SK-N-SH treated with all-trans-retinoic acid at 6 μM for 48 hours (cell line): ENCODE measurements around the gene C11orf86.

Experiments used
- ATAC-seq: fragments of 200-7000 bp; cut with Tn5 transposase; 3 replicates; pipeline ENCODE4 v1.9.1; 2020; ENCODE audit warnings: mild to moderate bottlenecking, moderate library complexity
- ARNTL ChIP-seq: fragments of 450-650 bp; formaldehyde crosslinking; IDR thresholded peaks from 2 replicates; pipeline ENCODE4 v1.5.0; 2020; ENCODE audit warnings: low read depth, mild to moderate bottlenecking, moderate library complexity, borderline replicate concordance
- BACH2 ChIP-seq: fragments of 250-450 bp; sonication (Bioruptor Pico); IDR thresholded peaks from 2 replicates; pipeline ENCODE4 v1.9.0; 2021; ENCODE audit warnings: mild to moderate bottlenecking, borderline replicate concordance
- CSDC2 ChIP-seq: fragments of 250-450 bp; sonication (Bioruptor Pico); IDR thresholded peaks from 2 replicates; pipeline ENCODE4 v1.5.0; 2020; ENCODE audit warnings: mild to moderate bottlenecking, moderate library complexity
- ESRRG ChIP-seq: fragments of 250-450 bp; sonication (Bioruptor Pico); IDR thresholded peaks from 2 replicates; pipeline ENCODE4 v1.6.1; 2021; ENCODE audit warnings: mild to moderate bottlenecking
- GLIS3 ChIP-seq: fragments of 250-450 bp; sonication (Bioruptor Pico); IDR thresholded peaks from 2 replicates; pipeline ENCODE4 v1.5.0; 2020; ENCODE audit warnings: mild to moderate bottlenecking, moderate library complexity
- ISL1 ChIP-seq: fragments of 250-450 bp; sonication (Bioruptor Pico); IDR thresholded peaks from 2 replicates; pipeline ENCODE4 v2.1.2; 2022; ENCODE audit warnings: mild to moderate bottlenecking, moderate library complexity
- OSR1 ChIP-seq: fragments of 250-450 bp; sonication (Bioruptor Pico); IDR thresholded peaks from 2 replicates; pipeline ENCODE4 v1.8.0; 2022; ENCODE audit warnings: moderate library complexity, mild to moderate bottlenecking, inconsistent platforms
- PPARA ChIP-seq: fragments of 250-450 bp; sonication (Bioruptor Pico); IDR thresholded peaks from 2 replicates; pipeline ENCODE4 v1.5.0; 2020; ENCODE audit warnings: mild to moderate bottlenecking, borderline replicate concordance
- RARB ChIP-seq: fragments of 250-450 bp; sonication (Bioruptor Pico); IDR thresholded peaks from 2 replicates; pipeline ENCODE4 v1.8.0; 2021; ENCODE audit warnings: mild to moderate bottlenecking, moderate library complexity
- TCF4 ChIP-seq: fragments of 250-450 bp; sonication (Bioruptor Pico); IDR thresholded peaks from 2 replicates; pipeline ENCODE4 v1.8.0; 2021; ENCODE audit warnings: mild to moderate bottlenecking, moderate library complexity, borderline replicate concordance
- TOX ChIP-seq: fragments of 250-450 bp; sonication (Bioruptor Pico); IDR thresholded peaks from 2 replicates; pipeline ENCODE4 v1.8.0; 2021; ENCODE audit warnings: mild to moderate bottlenecking, moderate library complexity, borderline replicate concordance
- ZC3H10 ChIP-seq: fragments of 250-450 bp; sonication (Bioruptor Pico); IDR thresholded peaks from 2 replicates; pipeline ENCODE4 v1.5.1; 2021; ENCODE audit warnings: mild to moderate bottlenecking, moderate library complexity
- ZFP3 ChIP-seq: fragments of 250-450 bp; sonication (Bioruptor Pico); IDR thresholded peaks from 2 replicates; pipeline ENCODE4 v1.5.0; 2020; ENCODE audit warnings: mild to moderate bottlenecking, moderate library complexity
- ZFP30 ChIP-seq: fragments of 450-650 bp; formaldehyde crosslinking; IDR thresholded peaks from 2 replicates; pipeline ENCODE4 v1.5.0; 2022; ENCODE audit warnings: mild to moderate bottlenecking, moderate library complexity
- ZNF565 ChIP-seq: fragments of 450-650 bp; formaldehyde crosslinking; conservative IDR thresholded peaks from 2 replicates; pipeline ENCODE4 v1.5.0; 2020; ENCODE audit warnings: low read depth, mild to moderate bottlenecking, moderate library complexity
- ZNF8 ChIP-seq: fragments of 450-650 bp; formaldehyde crosslinking; IDR thresholded peaks from 2 replicates; pipeline ENCODE4 v1.5.0; 2020; ENCODE audit warnings: mild to moderate bottlenecking, moderate library complexity
- TF ChIP-seq, protein P1 (sequence below): fragments of 250-450 bp; sonication (Bioruptor Pico); IDR thresholded peaks from 2 replicates; pipeline ENCODE4 v1.8.0; 2020; ENCODE audit warnings: mild to moderate bottlenecking, moderate library complexity, borderline replicate concordance
- TF ChIP-seq, protein P2 (sequence below): fragments of 250-450 bp; sonication (Bioruptor Pico); IDR thresholded peaks from 2 replicates; pipeline ENCODE4 v1.5.0; 2020; ENCODE audit warnings: mild to moderate bottlenecking, moderate library complexity
- TF ChIP-seq, protein P3 (sequence below): fragments of 250-450 bp; sonication (Bioruptor Pico); IDR thresholded peaks from 2 replicates; pipeline ENCODE4 v1.5.1; 2020; ENCODE audit warnings: low read depth, mild to moderate bottlenecking, moderate library complexity
- TF ChIP-seq, protein P4 (sequence below): fragments of 250-450 bp; sonication (Bioruptor Pico); IDR thresholded peaks from 2 replicates; pipeline ENCODE4 v1.5.1; 2021; ENCODE audit warnings: mild to moderate bottlenecking, moderate library complexity
- TF ChIP-seq, protein P5 (sequence below): fragments of 250-450 bp; sonication (Bioruptor Pico); IDR thresholded peaks from 2 replicates; pipeline ENCODE4 v1.8.0; 2021; ENCODE audit warnings: low read depth, mild to moderate bottlenecking, moderate library complexity, borderline replicate concordance

C11orf86 gene

DNA sequence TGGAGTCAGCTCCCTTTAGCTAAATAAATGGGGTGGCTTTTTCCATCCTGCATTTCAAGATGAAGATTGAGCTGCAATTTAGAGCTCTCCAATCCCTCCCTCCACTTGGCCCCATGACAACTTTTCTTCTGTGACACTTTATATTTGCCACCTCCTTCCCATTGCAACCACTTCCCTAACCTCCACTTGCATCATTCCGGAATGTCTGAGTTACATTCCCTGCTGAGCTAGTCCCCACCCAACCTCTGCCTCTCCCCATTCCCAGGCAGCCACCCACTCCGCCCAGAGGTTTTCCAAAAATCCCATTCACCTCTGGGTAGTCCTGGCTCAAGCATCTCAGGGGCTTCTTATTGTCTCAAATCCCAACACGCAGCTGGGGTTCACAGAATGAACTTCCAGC is 41.6 kb upstream of the C11orf86 start:
- no peak for TF ChIP-seq GLIS3 (CRISPR knock-in tag)

DNA sequence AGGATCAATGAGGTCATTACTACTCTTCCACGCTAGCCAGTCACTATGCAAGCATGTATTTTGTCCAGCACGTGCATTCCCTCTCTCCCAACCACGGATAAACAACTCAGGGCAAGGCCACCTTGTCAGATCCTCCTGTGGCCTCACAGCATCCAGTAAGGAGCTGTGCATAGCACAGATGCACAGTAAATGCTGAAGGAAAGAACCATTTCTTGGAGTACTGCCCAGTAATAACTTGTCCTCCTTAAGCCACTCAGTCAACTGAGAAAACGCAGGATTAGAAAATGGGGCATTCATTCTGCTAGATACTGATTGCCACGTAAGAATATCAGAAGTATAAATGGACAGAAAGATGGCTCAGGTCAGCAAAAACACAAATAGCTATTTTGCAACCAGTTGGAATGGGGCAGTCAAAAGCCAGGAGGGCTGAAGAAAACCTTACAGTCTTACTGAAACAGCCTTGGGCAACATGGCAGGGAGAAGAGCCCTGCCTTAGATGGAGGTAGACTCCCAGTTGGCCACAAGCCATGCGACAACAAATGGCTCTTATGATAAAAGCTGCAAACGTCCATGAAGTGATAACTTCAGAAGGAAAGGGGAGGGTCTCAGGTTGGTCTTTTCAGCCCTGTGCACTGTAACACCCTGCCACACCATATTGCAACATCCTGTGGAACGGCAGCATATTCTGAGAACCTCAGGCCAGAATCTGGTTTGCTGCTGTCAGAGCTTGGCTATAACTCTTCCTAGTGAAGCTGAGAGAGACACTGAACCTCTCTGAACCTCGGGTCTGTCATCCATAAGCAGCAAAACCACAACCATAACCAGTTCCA is 39.9 kb upstream of the C11orf86 start:
- no peak for ATAC-seq
- no peak for TF ChIP-seq GLIS3 (CRISPR knock-in tag)
- TF ChIP-seq, protein P1, sequence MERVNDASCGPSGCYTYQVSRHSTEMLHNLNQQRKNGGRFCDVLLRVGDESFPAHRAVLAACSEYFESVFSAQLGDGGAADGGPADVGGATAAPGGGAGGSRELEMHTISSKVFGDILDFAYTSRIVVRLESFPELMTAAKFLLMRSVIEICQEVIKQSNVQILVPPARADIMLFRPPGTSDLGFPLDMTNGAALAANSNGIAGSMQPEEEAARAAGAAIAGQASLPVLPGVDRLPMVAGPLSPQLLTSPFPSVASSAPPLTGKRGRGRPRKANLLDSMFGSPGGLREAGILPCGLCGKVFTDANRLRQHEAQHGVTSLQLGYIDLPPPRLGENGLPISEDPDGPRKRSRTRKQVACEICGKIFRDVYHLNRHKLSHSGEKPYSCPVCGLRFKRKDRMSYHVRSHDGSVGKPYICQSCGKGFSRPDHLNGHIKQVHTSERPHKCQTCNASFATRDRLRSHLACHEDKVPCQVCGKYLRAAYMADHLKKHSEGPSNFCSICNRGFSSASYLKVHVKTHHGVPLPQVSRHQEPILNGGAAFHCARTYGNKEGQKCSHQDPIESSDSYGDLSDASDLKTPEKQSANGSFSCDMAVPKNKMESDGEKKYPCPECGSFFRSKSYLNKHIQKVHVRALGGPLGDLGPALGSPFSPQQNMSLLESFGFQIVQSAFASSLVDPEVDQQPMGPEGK (CRISPR knock-in tag) = no peak
- TF ChIP-seq ESRRG (CRISPR knock-in tag) = no peak
- no peak for TF ChIP-seq ISL1 (CRISPR knock-in tag)
- TF ChIP-seq CSDC2 (CRISPR knock-in tag) = no peak
- no peak for TF ChIP-seq ZNF565 (CRISPR knock-in tag)
- no peak for TF ChIP-seq ZFP3 (CRISPR knock-in tag)
- TF ChIP-seq, protein P2, sequence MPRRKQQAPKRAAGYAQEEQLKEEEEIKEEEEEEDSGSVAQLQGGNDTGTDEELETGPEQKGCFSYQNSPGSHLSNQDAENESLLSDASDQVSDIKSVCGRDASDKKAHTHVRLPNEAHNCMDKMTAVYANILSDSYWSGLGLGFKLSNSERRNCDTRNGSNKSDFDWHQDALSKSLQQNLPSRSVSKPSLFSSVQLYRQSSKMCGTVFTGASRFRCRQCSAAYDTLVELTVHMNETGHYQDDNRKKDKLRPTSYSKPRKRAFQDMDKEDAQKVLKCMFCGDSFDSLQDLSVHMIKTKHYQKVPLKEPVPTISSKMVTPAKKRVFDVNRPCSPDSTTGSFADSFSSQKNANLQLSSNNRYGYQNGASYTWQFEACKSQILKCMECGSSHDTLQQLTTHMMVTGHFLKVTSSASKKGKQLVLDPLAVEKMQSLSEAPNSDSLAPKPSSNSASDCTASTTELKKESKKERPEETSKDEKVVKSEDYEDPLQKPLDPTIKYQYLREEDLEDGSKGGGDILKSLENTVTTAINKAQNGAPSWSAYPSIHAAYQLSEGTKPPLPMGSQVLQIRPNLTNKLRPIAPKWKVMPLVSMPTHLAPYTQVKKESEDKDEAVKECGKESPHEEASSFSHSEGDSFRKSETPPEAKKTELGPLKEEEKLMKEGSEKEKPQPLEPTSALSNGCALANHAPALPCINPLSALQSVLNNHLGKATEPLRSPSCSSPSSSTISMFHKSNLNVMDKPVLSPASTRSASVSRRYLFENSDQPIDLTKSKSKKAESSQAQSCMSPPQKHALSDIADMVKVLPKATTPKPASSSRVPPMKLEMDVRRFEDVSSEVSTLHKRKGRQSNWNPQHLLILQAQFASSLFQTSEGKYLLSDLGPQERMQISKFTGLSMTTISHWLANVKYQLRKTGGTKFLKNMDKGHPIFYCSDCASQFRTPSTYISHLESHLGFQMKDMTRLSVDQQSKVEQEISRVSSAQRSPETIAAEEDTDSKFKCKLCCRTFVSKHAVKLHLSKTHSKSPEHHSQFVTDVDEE (CRISPR knock-in tag) = no peak
- TF ChIP-seq PPARA (CRISPR knock-in tag) = no peak
- TF ChIP-seq, protein P3, sequence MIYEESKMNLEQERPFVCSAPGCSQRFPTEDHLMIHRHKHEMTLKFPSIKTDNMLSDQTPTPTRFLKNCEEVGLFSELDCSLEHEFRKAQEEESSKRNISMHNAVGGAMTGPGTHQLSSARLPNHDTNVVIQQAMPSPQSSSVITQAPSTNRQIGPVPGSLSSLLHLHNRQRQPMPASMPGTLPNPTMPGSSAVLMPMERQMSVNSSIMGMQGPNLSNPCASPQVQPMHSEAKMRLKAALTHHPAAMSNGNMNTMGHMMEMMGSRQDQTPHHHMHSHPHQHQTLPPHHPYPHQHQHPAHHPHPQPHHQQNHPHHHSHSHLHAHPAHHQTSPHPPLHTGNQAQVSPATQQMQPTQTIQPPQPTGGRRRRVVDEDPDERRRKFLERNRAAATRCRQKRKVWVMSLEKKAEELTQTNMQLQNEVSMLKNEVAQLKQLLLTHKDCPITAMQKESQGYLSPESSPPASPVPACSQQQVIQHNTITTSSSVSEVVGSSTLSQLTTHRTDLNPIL = no peak
- no peak for TF ChIP-seq ZC3H10 (CRISPR knock-in tag)
- TF ChIP-seq TOX (CRISPR knock-in tag) = no peak
- no peak for TF ChIP-seq ZFP30 (CRISPR knock-in tag)

More for the DNA sequence above, 41.6 kb upstream of the C11orf86 start:
- ATAC-seq = no peak

DNA sequence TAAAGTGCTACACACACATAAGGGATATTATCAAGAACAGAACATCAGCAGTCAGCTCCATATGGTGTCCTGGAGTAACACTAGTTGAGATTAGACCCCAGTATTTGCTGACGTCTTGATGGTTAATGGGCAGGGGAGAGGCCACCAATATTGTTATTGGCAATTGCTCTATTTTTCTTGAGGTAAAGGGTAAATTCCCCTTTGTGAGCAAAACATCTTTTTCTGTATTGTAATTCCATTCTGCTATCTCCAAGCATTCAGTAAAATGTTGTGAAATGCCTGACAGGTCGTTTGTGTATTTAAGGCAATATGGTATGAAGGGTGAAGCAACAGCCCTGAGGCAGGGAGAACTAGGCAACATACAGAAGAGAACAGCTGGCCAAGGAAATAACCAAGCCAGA is 38.8 kb upstream of the C11orf86 start:
- TF ChIP-seq RARB (CRISPR knock-in tag) (no peak), ARNTL (CRISPR knock-in tag) (no peak), ESRRG (CRISPR knock-in tag) (no peak), ZFP3 (CRISPR knock-in tag) (no peak), PPARA (CRISPR knock-in tag) (no peak), CSDC2 (CRISPR knock-in tag) (no peak), ZNF8 (CRISPR knock-in tag) (no peak), TOX (CRISPR knock-in tag) (no peak), TCF4 (no peak), OSR1 (CRISPR knock-in tag) (no peak), BACH2 (no peak), ZFP30 (CRISPR knock-in tag) (no peak)
- TF ChIP-seq, protein P4, sequence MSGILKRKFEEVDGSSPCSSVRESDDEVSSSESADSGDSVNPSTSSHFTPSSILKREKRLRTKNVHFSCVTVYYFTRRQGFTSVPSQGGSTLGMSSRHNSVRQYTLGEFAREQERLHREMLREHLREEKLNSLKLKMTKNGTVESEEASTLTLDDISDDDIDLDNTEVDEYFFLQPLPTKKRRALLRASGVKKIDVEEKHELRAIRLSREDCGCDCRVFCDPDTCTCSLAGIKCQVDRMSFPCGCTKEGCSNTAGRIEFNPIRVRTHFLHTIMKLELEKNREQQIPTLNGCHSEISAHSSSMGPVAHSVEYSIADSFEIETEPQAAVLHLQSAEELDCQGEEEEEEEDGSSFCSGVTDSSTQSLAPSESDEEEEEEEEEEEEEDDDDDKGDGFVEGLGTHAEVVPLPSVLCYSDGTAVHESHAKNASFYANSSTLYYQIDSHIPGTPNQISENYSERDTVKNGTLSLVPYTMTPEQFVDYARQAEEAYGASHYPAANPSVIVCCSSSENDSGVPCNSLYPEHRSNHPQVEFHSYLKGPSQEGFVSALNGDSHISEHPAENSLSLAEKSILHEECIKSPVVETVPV (CRISPR knock-in tag) = no peak
- TF ChIP-seq, protein P2 (CRISPR knock-in tag) = no peak
- TF ChIP-seq, protein P5, sequence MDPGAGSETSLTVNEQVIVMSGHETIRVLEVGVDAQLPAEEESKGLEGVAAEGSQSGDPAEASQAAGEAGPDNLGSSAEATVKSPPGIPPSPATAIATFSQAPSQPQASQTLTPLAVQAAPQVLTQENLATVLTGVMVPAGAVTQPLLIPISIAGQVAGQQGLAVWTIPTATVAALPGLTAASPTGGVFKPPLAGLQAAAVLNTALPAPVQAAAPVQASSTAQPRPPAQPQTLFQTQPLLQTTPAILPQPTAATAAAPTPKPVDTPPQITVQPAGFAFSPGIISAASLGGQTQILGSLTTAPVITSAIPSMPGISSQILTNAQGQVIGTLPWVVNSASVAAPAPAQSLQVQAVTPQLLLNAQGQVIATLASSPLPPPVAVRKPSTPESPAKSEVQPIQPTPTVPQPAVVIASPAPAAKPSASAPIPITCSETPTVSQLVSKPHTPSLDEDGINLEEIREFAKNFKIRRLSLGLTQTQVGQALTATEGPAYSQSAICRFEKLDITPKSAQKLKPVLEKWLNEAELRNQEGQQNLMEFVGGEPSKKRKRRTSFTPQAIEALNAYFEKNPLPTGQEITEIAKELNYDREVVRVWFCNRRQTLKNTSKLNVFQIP (CRISPR knock-in tag) = no peak
- TF ChIP-seq, protein P1 (CRISPR knock-in tag) = no peak
- ATAC-seq = no peak
